ENCODE data around the gene ZFAND3.
A peak's percentile ranks its signal among the peaks of the same experiment; 100 is the strongest.

Gene ZFAND3, protein sequence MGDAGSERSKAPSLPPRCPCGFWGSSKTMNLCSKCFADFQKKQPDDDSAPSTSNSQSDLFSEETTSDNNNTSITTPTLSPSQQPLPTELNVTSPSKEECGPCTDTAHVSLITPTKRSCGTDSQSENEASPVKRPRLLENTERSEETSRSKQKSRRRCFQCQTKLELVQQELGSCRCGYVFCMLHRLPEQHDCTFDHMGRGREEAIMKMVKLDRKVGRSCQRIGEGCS

GRCh38 chr6:37819177-37819801, at the start of gene ZFAND3:
Gene ZFAND3, plus strand, starts transcription at chr6:37819727. Its CDS starts 219 bp downstream, at chr6:37819946.
- peak; percentile 77 for DNase-seq

GRCh38 chr6:37774028-37774680, 45.4 kb upstream of the ZFAND3 start:
- DNase-seq: no peak

DNA sequence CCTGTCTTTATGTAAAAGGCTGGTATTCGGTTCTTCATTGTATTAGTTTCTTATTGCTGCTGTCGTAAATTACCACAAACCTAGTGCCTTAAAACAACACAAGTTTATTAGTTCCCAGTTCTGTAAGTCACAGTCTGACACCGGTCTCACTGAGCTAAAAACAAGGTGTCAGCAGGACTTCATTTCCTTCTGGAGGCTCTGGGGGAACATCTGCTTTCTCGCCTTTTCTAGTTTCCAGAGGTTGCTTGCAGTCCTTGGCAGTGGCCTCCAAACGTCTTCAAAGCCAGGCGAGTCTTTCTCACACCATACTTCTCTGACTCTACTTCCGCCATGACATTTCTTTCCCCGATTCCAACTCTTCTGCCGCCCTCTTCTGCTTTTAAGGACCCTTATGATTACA, 43.0 kb upstream of the ZFAND3 start:
- DNase-seq: no peak

- peak; percentile 11 for DNase-seq
Measured at GRCh38 chr6:37777272-37777834, 42.2 kb upstream of the ZFAND3 start.

- no peak for DNase-seq
Measured at GRCh38 chr6:37779111-37779800, 40.3 kb upstream of the ZFAND3 start.

DNA sequence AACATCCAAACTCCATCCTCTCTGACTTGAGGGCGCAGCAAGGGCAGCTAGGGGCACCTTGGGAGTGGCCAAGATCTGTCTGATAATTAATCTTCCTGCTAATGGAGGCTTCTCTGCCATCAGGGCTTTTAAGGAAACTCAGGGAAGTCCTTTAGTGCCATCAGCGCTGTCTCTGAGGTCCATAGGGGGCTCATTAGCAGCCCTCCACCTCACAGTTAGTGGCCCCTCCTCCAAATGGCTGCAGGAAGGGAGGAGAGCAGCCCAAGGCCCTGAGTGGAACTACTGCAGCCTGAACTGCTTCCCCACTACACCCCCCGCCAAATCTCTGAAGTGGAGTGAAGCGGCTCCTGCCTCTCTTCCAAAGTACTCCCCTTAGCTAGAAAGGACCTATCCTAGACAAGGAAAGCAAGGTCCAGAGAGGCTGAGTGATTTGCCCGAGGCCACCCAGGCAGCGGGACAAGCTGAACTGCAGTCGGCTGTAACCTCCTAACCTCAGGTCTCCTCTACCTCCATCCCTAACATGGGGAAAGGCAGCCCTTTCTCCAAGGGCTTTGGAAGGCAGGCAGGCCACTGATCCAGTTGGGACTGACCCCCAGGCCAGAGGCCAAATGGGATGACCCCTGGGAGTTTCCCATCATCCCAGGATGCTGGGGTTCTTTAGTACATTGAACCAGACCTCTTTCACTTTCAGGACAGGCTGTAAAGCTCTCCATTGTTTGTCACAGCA, 39.5 kb upstream of the ZFAND3 start:
- no peak for DNase-seq

DNA sequence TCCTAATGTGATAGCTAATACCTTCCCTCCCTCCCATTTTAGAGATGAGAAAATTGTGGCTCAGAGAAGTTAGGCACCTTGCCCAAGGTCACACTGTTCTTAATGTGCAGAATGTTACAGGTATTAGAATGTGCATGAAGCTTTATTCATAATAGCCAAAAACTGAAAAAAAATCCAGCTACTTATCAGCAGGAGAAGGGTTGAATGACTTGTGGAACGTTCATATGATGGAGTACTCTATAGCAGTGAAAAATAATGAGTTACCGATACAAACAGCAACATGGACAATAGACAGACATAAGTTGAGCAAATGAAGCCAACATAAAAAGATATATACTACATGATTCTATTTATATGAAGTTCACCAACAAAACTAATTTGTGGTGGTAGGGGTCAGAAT, 37.7 kb upstream of the ZFAND3 start:
- DNase-seq: no peak

- DNase-seq: peak; percentile 40
Measured at GRCh38 chr6:37783025-37783855, 36.3 kb upstream of the ZFAND3 start.

DNA sequence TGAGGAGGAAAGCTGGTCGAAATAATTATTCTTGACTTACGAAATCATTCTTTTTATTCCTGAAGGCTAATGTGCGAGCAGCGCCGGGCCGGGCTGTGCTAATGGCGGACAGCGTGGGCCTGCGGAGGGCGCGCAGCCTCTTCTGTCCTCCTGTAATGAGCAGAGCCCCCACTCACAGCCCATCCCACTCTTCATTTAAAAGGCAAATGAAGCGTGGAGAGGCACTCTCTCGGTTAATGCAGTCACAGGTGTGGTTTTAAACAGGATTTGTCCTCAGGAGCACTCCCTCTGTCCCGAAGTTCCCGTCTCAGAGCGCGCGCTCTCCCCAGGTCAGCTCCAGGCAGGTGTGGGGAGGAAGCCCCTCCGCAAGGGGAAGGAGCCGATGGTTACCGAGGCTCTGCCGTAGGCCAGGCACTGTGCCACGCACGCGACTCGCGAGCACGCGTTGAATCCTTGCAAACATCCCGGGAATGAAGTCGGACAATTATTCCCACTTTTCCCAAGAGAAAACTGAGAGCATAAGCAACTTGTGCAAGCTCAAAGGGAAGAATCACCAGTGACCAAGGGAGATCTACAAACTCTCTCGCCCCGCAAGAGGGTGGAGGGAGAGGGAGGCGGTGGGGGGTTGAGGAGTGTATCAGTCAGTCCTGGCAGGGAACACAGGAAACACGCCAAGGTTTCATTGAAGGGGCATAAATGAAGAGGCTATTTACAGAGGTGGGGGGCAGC, 35.5 kb upstream of the ZFAND3 start:
- peak; percentile 17 for DNase-seq

GRCh38 chr6:37784585-37784967, 35.0 kb upstream of the ZFAND3 start:
- no peak for DNase-seq

- no peak for DNase-seq
Measured at GRCh38 chr6:37785002-37785662, 34.4 kb upstream of the ZFAND3 start.

DNA sequence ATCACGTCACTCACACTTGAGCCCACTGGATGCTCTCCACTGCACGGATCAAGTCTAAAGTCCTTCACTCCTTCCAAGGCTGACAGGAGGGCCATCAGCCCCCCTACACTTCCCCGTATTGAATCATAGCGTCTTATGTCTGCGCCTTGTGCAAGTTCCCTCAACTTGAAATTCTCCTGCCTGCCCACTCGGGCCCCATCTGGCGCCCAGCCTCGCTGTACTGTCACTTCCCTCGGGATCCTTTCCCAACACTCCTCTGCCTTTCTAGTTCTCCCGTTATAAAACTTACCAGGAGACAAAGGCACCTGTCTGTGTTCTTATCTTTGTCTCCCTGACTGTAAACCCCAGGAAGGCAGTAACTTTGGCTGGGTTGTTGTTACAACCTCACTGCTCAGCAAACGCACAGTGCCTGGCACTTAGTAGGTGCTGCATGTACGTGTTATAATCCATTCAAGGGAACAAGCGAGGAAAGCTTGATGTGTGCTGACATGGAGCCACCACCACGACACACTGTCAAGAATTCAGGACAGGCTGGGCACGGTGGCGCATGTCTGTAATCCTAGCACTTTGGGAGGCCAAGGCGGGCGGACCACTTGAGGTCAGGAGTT, 33.8 kb upstream of the ZFAND3 start:
- DNase-seq: no peak

GRCh38 chr6:37787216-37787615, 32.3 kb upstream of the ZFAND3 start:
- DNase-seq: no peak

- DNase-seq: no peak
Measured at GRCh38 chr6:37788259-37788658, 31.3 kb upstream of the ZFAND3 start.

DNA sequence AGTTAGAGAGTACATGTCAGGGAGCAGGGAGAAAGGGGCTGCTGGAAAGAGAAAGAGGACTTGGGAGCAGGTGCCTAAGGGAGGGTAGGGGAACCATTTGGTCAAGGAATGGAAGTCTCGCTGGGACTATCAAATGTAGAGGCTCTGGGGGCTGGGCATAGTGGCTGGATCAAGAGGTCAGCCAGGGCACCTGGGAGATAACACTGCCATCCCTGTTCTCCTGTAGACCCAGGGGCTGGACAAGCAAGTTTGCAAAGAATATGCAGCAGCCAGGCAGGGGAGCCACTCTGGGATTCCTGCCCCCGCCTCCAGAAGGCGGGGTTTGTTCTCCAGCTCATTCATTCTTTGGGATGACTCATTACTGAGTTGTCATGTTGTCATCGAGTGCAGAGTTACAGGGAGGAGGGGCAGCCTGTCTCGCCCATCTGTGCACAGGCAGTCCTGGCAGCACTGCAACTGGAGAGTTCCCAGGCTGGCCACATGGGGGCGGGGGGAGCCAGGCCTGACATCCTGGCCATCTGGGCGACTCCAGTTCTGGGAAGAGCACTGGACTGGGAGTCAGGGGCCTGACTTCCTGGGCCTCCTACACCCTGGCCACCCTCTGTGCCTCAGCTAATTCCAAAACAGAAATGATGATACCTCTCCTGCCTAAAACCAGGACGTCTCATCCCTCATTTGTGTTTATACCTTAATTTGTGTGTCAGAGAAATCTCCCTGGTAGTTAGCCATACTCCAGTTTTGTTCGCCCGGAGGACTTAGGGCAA, 28.2 kb upstream of the ZFAND3 start:
- DNase-seq: peak; percentile 41

- DNase-seq: no peak
Measured at GRCh38 chr6:37792457-37793033, 27.0 kb upstream of the ZFAND3 start.

GRCh38 chr6:37793067-37793466, 26.5 kb upstream of the ZFAND3 start:
- no peak for DNase-seq

DNA sequence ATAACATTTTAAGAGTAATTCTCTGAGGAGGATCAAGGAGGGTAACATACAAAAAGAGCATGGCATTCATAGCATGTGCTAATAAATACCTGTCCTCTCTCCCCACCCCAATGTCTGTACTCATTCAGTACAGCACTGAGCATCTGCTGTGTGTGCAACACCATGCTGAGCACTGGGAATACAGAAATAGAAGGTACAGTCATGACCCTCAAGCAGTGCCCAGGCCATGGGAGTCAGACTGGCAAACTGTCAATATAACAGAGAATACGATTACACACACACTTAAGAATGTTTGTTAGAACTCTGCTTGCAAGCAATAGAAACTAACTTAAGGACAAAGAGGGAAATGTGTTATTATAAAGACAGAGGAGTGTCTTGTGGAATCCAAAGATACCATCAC, 24.7 kb upstream of the ZFAND3 start:
- no peak for DNase-seq

Data from NCI-H2107 (cell line).